GM12875 (cell line): Measurements from ENCODE around the gene NKAIN2.
A peak's percentile ranks its signal among the peaks of the same experiment; 100 is the strongest.

Experiments
- H3K4me3 ChIP-seq: one replicate; pipeline ENCODE4 v1.5.1; 2011; ENCODE audit warnings: low read depth, low read length, control low read depth
- TF ChIP-seq, protein P1 (sequence below): IDR thresholded peaks from 2 replicates; pipeline ENCODE4 v1.5.1; 2011; ENCODE audit warnings: low read depth, mild to moderate bottlenecking, control low read depth, inconsistent platforms, low read length, moderate library complexity, borderline replicate concordance; ENCODE audit not compliant: insufficient read depth

Gene NKAIN2

DNA sequence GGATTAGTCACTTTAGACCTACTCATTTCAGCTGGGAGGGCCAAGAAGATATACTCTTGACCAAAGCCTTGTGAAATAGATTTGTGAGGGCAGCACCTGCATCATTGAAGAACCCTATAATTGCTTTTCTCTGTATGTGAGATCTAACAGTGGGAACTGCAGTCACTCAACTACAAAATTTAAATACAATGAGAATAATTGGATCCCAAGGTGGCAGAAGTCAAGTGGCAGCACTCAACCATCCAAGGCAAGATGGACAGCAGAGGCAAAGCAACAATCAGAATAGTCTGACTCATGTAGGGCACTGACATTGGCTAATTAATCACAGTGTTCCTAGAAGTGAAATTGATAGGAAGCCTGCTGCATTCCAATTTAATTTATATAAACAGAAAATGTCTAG lies 8.9 kb upstream of the NKAIN2 start:
- TF ChIP-seq, protein P1, sequence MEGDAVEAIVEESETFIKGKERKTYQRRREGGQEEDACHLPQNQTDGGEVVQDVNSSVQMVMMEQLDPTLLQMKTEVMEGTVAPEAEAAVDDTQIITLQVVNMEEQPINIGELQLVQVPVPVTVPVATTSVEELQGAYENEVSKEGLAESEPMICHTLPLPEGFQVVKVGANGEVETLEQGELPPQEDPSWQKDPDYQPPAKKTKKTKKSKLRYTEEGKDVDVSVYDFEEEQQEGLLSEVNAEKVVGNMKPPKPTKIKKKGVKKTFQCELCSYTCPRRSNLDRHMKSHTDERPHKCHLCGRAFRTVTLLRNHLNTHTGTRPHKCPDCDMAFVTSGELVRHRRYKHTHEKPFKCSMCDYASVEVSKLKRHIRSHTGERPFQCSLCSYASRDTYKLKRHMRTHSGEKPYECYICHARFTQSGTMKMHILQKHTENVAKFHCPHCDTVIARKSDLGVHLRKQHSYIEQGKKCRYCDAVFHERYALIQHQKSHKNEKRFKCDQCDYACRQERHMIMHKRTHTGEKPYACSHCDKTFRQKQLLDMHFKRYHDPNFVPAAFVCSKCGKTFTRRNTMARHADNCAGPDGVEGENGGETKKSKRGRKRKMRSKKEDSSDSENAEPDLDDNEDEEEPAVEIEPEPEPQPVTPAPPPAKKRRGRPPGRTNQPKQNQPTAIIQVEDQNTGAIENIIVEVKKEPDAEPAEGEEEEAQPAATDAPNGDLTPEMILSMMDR: no peak
- no peak overlapping the region for H3K4me3 ChIP-seq

DNA sequence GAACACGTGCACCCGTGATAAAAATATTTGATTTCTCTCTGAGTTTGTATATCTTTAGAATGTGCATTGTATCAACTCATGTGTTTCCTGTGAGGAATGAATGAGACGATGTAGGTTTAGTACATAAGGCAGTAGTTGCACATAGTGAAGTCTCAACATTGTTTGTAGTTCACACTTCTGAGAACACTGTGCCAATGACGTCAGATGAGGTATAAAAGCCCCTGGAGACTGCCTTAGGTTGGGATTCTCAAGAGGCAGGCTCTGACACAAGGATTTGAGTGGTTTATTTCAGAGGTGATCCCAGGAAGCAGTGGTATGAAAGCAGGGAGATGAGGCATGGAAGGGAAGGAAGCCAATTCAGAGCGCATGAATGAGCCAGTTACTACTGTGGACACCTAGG lies 2.6 kb upstream of the NKAIN2 start:
- TF ChIP-seq, protein P1: no peak
- H3K4me3 ChIP-seq: no peak overlapping the region

DNA sequence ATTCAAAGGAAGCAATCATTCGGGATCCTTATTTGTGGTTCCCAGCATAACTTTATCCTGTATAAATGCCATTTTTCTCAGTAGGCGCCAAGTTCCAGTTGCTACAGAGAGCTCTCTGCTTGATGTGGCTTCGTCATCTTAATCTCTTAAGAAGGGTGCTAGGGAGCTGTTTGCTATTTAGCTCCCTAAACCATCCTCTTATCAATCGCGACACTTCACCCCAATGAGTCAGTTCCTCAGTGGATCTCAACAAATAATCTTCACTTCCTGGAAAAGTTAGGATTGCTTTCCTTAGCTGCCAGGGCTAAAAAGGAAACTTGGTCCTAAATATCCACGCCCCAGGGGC lies 1.3 kb upstream of the NKAIN2 start:
- TF ChIP-seq, protein P1: no peak

DNA sequence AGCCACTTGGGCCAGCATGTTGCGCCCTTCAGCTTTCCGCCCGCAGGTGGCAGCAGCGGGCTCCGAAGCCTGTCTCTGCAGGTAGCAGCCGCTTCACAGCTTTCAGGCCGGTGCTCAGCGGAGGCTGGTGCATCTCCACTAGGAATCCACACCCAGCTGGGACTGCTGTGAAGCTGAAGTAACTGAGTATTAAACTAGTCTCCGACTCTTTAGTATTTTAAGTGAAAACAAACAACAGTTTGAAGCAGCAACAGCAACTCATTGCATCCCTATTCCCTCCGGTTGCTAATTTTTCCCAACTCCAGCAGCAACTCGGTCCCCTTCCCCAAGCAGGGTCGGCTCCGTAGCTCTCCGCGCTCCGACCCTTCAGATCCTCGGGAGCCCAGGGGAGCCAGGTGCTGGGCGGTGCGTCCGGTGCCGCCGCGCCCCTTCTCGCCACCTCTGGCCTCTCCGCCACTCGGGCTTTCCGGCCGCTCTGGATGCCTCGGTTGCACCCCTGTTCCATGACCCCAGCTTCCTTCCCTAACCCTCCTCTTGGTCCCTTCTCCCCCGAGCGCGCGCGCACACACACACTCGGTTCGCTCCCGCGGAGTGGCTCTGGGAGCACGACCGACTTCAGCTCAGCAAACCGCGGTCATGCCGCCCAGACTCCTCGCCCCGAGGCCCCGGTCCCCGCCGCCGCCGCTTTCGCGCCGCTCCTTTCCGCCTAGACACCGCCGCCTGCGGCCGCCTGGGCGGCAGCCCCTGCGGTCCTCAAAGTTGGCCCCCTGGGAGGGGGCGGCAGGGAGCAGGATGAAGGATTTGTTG lies 765 bp upstream of the NKAIN2 start:
- TF ChIP-seq, protein P1: peak; percentile 87
- peak overlapping the region; percentile 11 for H3K4me3 ChIP-seq

More for the DNA sequence above, 1.3 kb upstream of the NKAIN2 start:
- H3K4me3 ChIP-seq: no peak overlapping the region

DNA sequence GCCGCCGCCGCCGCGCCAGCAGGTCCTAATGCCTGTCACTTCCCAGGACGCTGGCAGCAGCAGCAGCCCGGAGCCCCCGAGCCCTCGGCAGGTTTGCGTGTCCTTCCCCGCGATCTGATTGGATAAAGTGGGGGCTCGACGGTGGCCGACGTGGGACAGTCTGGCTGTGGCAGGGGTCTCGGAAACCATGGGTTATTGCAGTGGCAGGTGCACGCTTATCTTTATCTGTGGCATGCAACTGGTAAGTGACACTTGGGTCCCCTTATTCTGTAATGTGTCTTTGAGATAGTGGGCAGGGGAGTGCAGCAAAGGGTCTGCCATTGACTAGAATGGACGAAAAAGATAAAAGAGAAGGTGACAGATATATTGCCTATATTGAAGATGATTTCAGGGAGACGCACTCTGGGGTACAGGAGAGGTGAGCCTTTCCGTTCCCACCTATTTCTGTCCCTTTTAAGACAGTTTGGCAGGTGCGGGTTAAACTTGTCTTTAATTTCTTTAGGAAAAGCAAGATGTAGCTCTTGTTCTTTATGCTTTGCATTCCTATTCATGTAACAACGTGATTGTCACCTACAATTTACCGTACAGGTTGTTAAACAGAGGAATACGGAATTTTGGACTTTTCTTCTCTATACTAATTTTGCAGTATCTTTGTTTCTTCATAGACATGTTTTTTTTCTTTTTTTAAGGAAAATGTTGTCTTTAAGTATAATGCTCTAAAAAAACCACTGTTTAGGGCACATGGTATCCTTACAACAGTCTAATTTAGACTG lies 535 bp downstream of the NKAIN2 start:
- TF ChIP-seq, protein P1: no peak
- H3K4me3 ChIP-seq: no peak overlapping the region

DNA sequence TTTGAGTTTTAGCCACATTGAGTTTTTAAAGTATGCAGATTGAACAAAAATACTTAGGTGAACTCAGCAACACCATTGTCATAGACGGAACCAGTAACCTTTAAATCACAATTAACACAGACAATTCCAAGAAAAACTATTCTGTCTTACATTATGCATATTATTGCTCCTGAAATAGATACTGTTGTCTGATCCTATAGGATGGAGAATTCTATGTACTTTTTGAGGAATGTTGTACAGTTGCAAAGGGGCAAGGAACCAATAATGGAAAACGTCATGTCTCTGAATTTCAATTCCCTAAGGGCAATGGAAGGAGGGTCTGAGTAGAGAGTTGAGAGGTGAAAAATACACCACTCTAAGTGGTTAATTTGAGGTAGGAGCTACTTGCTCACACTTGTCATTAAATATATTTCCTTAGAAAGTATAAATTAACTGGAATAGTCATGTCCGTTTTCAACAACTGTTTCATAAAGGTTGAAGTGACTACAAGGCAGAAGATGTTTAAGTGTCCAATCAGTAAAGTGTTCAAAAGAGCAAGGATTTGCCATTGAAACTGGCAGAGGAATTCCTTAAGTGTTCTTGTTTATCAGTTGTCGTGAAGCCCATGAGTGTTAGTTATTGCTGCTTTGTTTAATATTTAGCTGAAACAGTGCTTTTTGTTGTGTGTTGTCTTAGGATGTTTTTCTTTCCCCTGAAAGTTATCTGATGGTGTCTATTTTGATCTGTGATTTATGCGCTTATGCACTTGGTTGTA lies 1.3 kb downstream of the NKAIN2 start:
- TF ChIP-seq, protein P1: no peak
- H3K4me3 ChIP-seq: no peak overlapping the region
